Stimulated activated CD8-positive, alpha-beta memory T cell treated with anti-CD3 and anti-CD28 coated beads, Interleukin-7, amount 100 ng/mL, for 1 hour (primary cell): ENCODE measurements around the gene C6orf132.

Source experiments
- DNase-seq, 2 donors: peaks; one replicate each; pipeline ENCODE4 v3.0.0-alpha.2; 2020; ENCODE audit warnings: low read depth in 2 of 2

The C6orf132 gene

DNA sequence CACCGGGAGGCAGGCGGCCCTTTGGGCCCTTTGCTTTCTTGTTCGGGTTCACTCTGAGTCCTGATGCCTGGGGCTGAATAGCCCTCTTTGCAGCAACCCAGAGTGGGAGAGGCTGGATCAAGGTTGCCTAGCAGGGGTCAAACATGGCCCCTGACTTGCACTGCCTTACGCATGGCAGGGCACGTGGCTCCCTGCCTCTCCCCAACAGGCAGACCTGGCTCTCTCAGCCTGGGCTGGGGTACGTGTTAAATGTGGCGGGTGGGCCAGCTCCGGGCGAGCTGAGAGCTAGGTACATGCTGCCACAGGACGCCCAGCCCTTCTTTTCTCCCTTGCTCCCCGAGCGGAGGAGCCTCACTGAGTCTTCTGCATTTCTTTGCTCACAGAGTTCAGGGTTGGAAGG, 7.3 kb downstream of the C6orf132 start:
- no peak for DNase-seq

DNA sequence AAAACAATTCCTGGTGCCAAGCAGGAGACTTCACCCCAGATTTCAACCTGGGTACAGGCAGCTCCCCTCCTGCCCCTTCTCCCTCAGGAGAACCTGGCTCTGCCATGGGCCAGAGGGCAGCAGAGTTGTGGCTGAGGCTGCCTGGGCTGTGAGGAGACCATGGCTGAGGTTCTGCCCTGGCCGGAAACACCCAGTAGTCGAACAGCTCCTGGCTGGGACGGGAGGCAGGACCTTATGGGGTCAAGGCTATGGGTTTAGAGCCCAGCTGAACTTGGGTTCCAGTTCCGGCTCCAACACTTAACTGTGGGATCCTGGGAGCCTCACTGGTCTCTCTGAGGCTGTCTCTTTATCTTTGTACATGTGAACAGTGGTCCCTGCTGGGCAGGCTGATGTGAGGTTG, 8.5 kb downstream of the C6orf132 start:
- DNase-seq, result no peak

DNA sequence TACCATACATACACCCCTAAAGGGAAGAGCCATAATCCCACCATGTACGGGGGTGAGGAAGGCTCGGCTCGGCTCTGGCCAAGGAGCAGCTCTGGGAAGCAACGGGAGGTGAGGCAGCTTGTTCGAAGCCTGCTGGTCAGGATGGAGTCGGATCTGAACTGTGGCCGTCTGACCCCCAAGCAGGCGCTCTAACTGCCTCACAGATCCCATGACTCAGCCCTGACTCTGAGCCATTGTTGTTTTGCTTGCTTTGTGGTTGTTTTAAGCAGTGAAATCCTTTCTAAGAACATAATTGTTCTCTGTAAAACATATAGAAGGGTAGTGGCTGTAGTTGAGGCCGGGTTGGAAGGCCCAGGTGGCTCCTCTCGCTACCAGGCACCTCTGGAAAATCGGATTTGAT, 10.9 kb downstream of the C6orf132 start:
- no peak for DNase-seq

DNA sequence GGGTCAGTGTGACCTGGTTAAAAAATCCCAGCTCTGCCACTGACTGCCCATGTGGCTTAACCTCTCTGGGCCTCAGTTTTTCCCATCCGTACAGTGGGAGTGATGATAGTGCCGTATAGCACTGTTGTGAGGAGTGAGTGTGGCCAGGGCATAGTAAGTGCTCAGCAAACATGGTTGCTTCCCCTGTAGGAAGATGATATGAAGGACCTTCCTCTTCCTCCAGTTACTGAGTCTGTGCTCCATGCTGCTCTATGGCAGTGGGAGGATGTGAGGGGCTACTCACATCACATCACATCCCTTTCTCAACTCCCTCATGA, 13.1 kb downstream of the C6orf132 start:
- no peak for DNase-seq

DNA sequence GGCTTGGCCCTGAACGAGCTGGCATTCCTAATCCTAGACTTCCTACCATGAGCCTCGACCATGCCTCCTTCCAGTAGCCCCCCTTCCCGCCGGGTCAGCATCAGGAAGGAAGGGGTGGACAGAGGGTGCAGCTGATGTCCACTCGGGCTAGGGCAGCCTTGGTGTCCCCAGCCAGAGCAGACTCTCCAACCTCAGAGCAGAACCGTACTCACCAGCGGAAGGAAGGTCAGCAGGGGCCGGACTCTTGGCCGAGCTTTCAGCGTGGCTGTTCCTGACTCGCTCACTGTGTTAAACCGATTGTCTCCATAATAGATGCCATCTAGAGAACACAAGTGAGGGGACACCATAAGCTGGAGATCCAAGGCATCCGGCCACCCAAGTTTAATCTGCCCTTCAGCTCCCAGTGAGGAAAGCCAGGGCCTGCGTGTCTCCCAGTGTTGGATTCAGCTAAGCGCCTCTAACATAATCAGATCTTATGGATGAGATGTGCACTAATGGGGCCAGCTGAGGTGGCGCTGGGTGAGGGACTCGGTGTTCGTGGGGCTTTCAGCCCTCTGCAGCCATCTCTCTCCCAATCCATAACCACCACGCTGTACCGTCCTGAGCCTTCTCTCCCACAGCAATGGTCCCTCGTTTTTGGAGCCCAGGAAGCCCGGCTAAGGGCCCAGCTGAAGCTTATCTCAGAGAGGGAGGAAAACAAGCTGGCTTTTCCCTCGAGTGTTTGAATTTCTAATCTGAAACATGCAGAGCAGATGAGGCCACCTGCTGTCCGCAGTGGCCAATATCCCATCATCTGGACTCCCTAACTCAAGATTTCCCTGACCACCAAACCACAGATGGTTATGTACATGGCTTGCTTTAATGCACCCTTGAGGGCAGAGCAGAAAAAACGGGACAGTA, 13.7 kb downstream of the C6orf132 start:
- no peak for DNase-seq

DNA sequence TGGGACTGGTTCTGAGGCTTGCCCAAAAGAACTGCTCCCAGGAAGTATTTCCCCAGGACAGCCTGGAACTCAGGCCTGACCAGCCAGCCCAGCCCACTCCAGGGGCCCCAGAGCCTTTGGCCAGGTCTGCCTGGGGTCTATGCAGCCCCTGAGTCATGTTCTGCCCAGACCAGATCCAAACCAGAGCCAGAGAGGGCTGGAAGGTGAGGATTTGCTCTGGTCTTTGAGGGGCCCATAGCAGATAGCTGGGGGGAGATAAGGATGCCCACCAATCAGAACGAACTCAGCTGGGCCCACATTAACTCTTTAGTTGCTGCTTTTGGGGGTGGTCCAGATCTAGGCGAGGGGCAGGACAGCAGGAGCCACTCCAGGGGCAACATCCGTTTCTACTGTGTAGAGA, 16.8 kb downstream of the C6orf132 start:
- no peak for DNase-seq

DNA sequence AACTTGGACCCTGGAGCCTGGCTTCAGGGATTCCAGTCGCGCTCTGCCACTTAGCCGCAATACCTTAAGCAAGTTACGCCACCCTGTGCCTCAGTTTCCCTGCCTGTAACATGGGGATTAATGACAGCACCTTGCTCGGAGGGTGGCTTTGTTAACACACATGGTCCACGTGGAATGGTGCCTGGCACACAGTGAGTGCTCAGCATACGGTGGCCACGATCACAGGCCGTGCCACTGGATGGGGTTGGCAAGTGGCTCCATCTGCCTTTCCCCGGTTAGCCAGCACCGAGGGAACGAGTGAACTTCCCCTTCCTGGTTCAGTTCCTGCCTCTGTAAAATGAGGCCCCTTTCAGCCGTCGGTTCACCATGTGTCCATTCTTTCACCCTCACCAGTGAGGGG, 17.2 kb downstream of the C6orf132 start:
- no peak for DNase-seq

DNA sequence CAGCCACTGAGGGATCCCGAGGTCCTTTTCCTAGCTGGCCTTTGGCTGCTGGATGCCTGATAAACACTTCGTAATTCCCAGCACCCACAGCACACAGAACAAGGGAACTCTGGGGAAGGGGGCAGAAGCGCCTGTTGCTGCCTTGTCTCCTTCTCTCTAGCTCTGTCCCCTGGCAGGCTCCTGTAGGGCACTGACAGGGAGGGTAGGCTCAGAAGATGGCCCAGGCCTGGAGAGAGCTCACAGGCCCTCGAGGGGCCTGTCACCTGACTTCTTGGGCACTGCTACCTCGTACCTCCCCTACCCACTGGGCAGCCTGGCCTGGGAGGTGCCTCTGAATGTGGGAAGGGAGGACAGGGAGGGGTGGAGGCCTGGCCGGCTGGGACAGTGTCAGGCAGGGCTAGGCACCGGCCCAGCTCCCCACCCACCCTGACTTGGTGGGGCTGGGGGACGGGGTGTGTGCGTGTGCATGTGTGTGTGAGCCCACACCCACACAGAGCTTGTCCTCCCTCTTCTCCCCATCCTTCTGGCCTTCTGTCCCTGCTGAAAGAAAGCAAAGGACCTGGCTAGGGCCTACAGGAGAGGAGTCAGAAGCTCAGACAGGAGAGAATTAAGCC, 18.1 kb downstream of the C6orf132 start:
- no peak for DNase-seq

DNA sequence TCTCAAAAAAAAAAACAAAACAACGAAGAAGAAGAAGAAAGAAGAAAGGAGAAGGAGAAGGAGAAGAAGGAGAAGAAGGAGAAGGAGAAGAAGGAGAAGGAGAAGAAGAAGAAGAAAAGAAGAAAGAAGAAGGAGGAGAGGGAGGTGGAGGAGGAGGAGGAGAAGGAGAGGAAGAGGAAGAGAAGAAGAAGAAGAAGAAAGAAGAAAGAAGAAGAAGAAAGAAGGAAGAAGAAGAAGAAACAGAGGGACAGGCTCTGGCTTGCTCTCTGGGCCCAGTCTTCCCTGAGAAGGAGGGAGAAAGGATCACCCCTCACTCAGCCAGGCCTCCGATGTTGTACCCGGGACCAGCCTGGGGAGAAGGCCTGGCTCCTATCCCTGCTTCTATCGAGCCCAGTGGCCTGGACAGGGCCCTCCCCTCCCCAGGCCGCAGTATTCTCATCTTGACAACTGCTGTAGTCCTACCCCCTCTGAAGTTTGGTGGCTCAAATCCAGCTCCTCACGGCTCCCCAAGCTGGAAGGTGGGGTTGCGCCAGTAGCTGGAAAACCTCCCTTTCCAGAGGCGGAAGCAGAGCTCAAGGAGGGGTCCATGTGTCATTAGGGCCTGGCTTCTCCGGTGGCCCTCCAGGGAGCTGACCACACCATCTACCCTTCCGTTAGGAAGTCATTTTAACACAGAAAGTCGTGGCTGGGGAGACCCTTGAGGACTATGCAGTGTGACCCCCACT, 18.9 kb downstream of the C6orf132 start:
- DNase-seq, result no peak

DNA sequence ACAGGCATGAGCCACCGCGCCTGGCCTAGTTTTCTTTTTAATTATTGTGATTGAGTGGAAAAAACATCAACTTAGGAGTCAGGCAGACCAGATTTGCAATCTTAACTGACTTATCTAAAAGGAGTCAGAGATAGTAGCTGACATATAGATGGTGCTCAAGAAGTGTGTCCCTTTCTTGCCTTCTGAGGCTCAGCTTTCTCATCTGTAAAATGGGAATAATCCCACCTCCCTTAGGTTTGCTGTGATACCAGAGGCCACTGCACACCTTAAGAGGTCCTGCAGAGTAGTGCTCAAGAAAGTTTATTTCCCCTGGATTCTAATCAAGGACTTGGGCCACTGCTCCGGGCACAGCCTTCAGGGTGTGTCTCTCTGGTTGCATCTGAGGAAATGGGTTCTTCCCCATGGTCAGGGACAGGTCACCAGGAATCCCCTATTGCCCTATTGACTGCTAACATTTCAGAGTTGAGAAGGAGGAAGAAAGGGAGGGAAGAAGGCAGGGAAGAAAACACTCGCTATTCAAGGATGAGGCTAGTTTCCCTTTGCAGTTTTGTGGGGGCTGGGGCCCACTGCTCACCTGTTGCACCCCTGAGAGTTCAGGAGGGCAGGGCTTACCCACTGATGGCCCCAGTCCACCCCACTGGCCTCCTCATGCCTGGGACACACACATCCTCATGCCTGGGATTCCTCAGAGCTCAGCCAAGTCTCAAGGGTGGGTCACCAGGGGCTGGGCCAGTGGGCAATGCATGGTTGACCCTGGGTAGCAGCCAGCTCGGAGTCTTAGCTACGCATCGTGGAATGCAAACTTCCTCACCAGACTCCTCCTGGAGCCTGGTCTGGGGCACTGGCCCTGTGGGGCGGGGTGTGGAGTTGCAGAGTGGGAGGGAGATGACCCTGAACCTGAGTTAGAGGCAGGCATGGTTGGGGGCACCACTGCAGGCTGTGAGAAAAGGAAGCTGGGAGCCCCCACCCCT, 21.2 kb downstream of the C6orf132 start:
- no peak for DNase-seq

DNA sequence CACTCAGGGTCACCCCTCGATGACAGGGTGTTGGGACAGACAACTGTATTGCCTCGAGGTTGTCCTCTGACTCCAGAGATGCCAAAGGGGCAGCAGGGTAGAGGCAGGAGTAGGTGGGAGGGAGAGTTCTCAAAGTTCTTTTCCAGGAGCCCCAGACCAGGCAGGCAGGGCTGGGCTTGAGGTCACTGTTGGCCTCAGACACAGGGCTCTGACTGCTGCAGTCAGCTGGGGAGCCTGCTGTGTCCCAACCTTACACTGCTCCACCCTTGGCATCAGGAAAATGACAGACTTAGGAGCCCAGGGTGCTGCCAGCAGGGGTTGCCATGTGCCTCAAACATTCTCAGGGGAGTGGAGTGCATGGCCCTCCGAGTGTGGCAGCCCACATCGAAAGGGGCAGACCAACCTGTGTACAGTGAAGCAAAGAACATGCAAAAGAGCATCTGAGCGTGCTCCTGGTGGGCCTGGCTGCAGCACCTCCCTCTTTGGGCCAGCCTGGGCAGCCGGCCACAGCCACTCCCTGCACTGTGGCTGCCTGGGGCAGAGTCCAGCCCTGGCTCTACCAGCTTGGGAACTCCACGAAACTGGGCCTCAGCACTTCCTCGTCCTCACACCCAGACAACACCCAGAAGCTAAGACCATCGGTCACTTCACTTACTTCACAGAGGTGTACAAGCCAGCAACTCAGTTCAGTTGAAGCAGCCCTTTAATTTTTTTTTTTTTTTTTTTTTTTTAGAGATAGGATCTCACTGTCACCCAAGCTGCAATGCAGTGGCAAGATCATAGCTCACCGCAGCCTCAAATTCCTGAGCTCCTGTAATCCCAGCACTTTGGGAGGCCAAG, 24.0 kb downstream of the C6orf132 start:
- no peak for DNase-seq

DNA sequence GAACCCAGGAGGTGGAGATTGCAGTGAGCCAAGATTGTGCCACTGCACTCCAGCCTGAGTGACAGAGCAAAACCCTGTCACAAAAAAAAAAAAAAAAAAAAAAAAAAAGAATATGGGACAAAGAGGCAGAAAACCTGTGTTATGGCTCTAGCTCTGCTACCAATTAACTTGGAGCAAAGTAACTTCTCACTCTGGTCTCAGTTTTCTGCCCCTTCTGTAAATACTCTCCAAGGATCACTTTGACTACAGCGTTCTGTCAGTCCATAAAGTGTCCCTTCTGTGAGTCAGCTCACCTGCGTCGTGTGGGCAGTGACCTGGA, 24.6 kb downstream of the C6orf132 start:
- DNase-seq, result no peak

DNA sequence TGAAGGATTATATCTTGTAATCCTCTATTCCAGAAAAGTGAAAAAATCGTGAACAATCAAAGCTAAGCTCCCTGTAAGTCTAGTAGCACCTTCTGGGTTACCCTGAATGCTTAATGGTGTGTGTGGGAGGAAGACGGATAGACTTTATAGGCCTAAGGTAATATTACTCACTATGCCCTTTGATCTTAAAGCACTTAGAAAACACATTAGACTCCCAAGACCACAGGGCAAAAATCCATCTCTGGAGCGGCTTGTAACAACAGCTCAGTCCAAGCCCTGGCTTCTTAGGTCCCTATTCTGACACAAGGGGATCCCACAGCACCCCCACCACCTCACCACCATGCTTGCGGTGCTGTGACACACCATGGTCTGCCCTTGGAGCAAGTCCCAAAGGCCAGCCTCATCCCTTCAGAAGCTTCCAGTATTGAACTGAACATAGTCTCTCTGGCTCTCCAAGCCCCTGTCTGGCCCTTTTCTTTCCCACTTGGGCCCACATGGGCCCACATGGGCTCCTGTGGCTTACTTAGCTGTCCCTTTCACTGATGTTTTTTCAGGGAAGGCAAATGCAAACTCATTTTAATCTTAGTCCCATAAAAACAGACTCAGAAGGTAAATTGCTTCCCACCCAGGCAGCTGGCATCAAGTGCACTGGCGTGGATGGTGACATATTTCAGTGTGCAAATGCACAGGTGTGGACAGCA, 28.3 kb downstream of the C6orf132 start:
- DNase-seq, result no peak

DNA sequence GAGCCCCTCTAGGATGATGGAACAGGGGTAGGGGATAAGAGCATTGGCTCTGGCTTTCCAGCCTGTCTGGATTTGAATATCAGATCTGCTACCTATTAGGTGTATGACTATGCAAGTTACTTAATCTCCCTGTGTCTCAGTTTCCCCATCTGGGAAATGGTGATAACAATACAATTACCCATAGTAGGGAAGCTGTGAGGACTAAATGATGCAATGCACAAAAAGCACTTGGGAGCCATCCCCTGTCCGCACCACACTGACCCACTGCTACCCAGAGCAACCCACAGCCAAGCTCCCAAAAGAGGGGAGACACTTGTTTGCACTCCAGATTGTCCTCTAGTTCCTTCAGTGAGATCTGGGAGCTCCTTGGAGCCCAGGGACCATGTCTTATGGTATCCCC, 30.1 kb downstream of the C6orf132 start:
- no peak for DNase-seq

DNA sequence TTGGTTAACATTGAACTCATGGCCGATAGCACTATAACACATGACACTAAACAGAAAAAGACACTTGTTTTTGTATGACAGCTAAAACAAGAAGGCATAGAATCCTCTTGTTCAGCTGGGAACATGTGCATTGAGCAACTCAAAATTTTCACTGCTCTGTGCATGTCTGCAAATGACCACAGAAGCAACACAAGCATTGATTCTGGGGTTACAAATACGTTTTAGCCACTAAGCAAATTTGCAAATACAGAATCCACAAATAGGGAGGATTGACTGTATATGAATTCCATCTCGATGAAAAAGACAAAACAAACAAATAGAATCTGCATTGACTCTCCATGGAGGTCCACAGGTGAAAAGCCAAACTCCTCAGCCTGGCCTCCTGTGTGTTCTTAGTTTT, 31.7 kb downstream of the C6orf132 start:
- DNase-seq, result no peak

DNA sequence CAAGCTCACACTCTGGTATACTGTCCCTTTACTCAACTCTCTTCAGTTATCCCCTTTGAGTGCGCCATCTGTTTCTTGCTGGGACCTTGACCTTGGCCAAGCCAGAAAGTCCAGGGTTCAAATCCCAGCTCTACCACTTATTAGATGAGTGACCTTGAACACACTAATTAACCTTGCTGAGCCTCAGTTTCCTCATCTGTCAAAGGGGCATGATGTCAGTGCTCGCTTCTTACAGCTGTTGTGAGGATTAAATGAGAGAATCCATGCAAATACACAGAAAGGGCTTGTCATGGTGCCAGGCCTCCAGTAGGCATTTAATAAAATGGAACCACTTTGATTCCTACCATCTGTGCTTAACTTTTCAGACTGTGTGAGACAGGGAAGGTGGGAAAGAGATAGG, 34.3 kb downstream of the C6orf132 start:
- no peak for DNase-seq

DNA sequence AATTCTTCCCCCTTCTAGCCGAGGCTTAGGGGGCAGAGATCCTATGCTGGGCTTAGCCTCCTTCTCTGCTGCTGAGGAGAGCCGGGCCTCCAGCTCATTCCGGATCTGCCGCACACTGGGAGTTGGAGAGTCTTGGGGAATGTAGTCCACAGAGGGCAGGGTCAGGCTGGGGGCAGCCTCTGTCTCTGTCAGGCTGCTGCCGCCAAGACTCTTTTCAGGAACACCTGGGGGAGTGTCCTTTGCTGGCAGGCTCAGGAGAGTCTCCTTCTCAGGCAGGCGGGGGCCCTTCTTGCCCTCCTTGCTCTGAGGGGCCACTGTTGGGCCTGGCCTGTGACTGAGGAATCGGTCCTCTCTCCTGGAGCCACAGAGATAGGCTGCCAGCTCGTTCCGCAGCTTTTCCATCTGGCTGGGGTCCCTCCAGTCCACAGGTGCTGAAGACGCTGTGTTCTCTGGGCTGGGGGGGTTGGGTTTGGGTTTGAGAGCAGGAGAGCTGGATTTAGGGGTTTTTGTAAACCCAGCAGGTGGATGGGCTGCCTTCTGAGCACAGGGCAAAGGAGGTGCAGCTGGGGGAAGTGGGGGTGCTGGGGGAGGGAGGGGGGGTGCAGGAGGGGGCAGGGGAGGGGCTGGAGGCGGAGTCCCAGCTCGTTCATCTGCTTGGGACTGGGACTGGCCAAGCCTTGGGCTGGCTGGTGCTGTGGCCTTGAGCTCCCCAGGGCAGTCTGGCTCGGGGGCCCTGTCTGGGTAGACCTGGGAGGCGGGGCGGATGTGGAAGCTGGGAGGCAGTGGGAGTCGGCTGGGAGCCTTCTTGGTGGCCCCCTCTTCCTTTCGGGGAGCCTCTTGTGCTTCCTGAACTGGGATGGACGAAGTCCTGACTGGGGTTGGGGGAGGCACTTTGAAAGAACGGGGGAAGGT, 36.1 kb downstream of the C6orf132 start:
- DNase-seq, result no peak

DNA sequence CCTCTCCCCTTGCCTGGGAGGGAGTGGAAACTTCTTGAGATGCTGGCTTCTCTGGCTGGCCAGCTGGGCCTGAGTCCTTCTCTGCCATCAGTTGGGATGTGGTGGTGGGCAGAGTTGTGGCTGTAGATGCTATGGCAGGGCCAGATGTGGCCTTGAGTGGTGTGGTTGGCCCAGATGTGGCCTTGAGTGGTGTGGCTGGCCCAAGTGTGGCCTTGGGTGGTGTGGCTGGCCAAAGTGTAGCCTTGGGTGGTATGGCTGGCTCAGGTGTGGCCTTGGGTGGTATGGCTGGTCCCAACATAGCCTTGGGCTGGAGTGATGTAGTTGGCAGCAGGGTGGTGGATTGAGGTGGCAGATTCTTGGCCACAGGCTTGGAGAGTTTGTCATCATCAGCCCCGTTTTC, 36.7 kb downstream of the C6orf132 start:
- no peak for DNase-seq

DNA sequence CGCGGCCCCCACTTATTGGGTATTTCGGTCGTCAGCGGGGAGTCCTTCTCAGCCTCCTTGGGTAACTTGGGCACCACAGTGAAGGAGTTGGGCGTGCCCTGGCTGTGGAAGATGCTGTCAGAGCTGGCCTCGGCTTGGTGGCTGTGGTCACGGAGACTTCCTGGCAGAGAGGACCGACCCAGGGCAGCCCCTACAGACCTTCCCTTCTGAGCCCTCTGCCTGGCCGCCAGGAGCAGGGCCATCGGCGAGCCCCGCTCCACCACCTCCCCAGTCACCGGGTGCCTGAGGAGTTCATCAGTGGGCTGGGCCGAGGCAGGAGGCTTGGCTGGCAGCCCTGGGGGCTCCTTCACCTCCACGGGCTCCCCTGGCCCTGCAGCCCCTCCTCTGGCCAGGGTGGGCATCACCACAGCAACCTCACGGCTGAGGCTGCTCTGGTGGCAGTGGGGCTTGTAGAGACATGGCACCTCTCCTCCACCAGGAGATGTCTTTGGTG, 37.2 kb downstream of the C6orf132 start:
- no peak for DNase-seq
